NCI-H187 (cell line): ENCODE data around the gene MAP7.
"Not testable (repeated sequence)": the region's sequence is repeated elsewhere in the genome, so short reads cannot be mapped to it uniquely, and the experiment has no call there.

Experiments used
- DNase-seq, 2 experiments: peaks; one replicate each; lab custom pipeline; 2025; lab: John Stamatoyannopoulos, UW

The MAP7 gene

GRCh38 chr6:136421537-136422158 is 128.6 kb downstream of the MAP7 start:
- DNase-seq = no peak

- DNase-seq = no peak
Observed at GRCh38 chr6:136420853-136421252, 129.4 kb downstream of the MAP7 start.

GRCh38 chr6:136415351-136416007 is 134.7 kb downstream of the MAP7 start:
- no peak for DNase-seq

- DNase-seq = no peak
Observed at GRCh38 chr6:136412410-136412809, 137.8 kb downstream of the MAP7 start.

- DNase-seq = no peak
Observed at GRCh38 chr6:136411453-136412354, 138.5 kb downstream of the MAP7 start.

GRCh38 chr6:136411025-136411325 is 139.2 kb downstream of the MAP7 start:
- no peak for DNase-seq

GRCh38 chr6:136410201-136411024 is 139.8 kb downstream of the MAP7 start:
- DNase-seq = no peak

GRCh38 chr6:136409597-136409996 is 140.6 kb downstream of the MAP7 start:
- DNase-seq = no peak

GRCh38 chr6:136408204-136408603 is 142.0 kb downstream of the MAP7 start:
- DNase-seq = no peak

GRCh38 chr6:136405420-136406029 is 144.7 kb downstream of the MAP7 start:
- no peak for DNase-seq

- DNase-seq = no peak
Observed at GRCh38 chr6:136404627-136405419, 145.4 kb downstream of the MAP7 start.

- no peak for DNase-seq
Observed at GRCh38 chr6:136404007-136404406, 146.2 kb downstream of the MAP7 start.

GRCh38 chr6:136403110-136403980 is 146.9 kb downstream of the MAP7 start:
- DNase-seq = no peak

- DNase-seq = no peak
Observed at GRCh38 chr6:136401749-136402148, 148.5 kb downstream of the MAP7 start.

GRCh38 chr6:136401236-136401635 is 149.0 kb downstream of the MAP7 start:
- not testable (repeated sequence) for DNase-seq

GRCh38 chr6:136398453-136398852 is 151.8 kb downstream of the MAP7 start:
- DNase-seq = no peak

GRCh38 chr6:136396908-136397307 is 153.3 kb downstream of the MAP7 start:
- no peak for DNase-seq

- DNase-seq = not testable (repeated sequence)
Observed at GRCh38 chr6:136390959-136391358, 159.3 kb downstream of the MAP7 start.

GRCh38 chr6:136387316-136387715 is 162.9 kb downstream of the MAP7 start:
- DNase-seq = no peak
